HEK293 (cell line): Measurements from ENCODE around the gene PAIP1.
A peak's percentile ranks its signal among the peaks of the same experiment; 100 is the strongest.
"Not testable (repeated sequence)": the region's sequence is repeated elsewhere in the genome, so short reads cannot be mapped to it uniquely, and the experiment has no call there.

ENCODE experiments used
- CTCF ChIA-PET: fragments of 350-600 bp; formaldehyde crosslinking; extraction: SDS; loops from one replicate; lab custom pipeline; 2021; ENCODE audit warnings: antibody characterized with exemption; lab: Yijun Ruan, JAX
- POLR2A ChIA-PET: fragments of 300-600 bp; formaldehyde crosslinking; extraction: SDS; loops from one replicate; lab custom pipeline; 2020; ENCODE audit warnings: antibody characterized with exemption, inconsistent platforms; lab: Yijun Ruan, JAX
- H3K27ac ChIP-seq: fragments of 200-500 bp; sonication (Bioruptor generic); 2 replicates; pipeline ENCODE4 v1.5.1; 2014; ENCODE audit warnings: low read depth, low read length, control low read depth, inconsistent platforms; ENCODE audit errors: extremely low read depth
- H3K36me3 ChIP-seq, 2 experiments: fragments of 200-500 bp in 1 of 2; sonication (Bioruptor generic) in 1 of 2; 1 replicate in 1 of 2; 2 replicates in 1 of 2; pipeline ENCODE4 v1.5.1; 2014 to 2017; ENCODE audit warnings: inconsistent platforms in 2 of 2, low read length in 2 of 2; ENCODE audit not compliant: control insufficient read depth in 2 of 2, insufficient read depth in 1 of 2
- H3K4me1 ChIP-seq: fragments of 200-500 bp; sonication (Bioruptor generic); 2 replicates; pipeline ENCODE4 v1.5.1; 2014; ENCODE audit warnings: mild to moderate bottlenecking, low read length, inconsistent platforms; ENCODE audit not compliant: control insufficient read depth, insufficient read depth
- H3K4me3 ChIP-seq: 2 replicates; pipeline ENCODE4 v1.5.1; 2011; ENCODE audit warnings: low read depth, mild to moderate bottlenecking, control low read depth, low read length, moderate library complexity
- H3K9me3 ChIP-seq: fragments of 200-500 bp; sonication (Bioruptor generic); 2 replicates; pipeline ENCODE4 v1.5.1; 2014; ENCODE audit warnings: low read depth, low read length, inconsistent platforms; ENCODE audit not compliant: control insufficient read depth, insufficient read depth
- BCL6B ChIP-seq: fragments of 450-650 bp; formaldehyde crosslinking; IDR thresholded peaks from 2 replicates; pipeline ENCODE4 v1.5.1; 2017; ENCODE audit warnings: missing biosample characterization, missing genetic modification characterization
- EGR2 ChIP-seq: fragments of 450-650 bp; formaldehyde crosslinking; IDR thresholded peaks from 2 replicates; pipeline ENCODE4 v1.5.1; 2016; ENCODE audit warnings: low read depth, missing biosample characterization, missing genetic modification characterization
- IKZF3 ChIP-seq: fragments of 450-650 bp; IDR thresholded peaks from 2 replicates; pipeline ENCODE4 v1.5.0; 2018; ENCODE audit warnings: missing biosample characterization, mild to moderate bottlenecking, missing genetic modification characterization, moderate library complexity
- KLF9 ChIP-seq: fragments of 450-650 bp; formaldehyde crosslinking; IDR thresholded peaks from 2 replicates; pipeline ENCODE4 v1.5.1; 2016; ENCODE audit warnings: missing biosample characterization, missing genetic modification characterization, low read depth
- PATZ1 ChIP-seq: fragments of 450-650 bp; formaldehyde crosslinking; IDR thresholded peaks from 2 replicates; pipeline ENCODE4 v1.5.1; 2016; ENCODE audit warnings: missing biosample characterization, missing genetic modification characterization
- SALL2 ChIP-seq: fragments of 450-650 bp; formaldehyde crosslinking; IDR thresholded peaks from 2 replicates; pipeline ENCODE4 v1.5.0; 2017; ENCODE audit warnings: missing biosample characterization, mild to moderate bottlenecking, missing genetic modification characterization, borderline replicate concordance
- SP2 ChIP-seq: fragments of 450-650 bp; formaldehyde crosslinking; IDR thresholded peaks from 2 replicates; pipeline ENCODE4 v1.5.1; 2016; ENCODE audit warnings: missing biosample characterization, missing genetic modification characterization
- SP3 ChIP-seq: fragments of 450-650 bp; formaldehyde crosslinking; IDR thresholded peaks from 2 replicates; pipeline ENCODE4 v1.5.1; 2016; ENCODE audit warnings: missing biosample characterization, missing genetic modification characterization
- YY1 ChIP-seq: fragments of 450-650 bp; formaldehyde crosslinking; IDR thresholded peaks from 2 replicates; pipeline ENCODE4 v1.5.1; 2018; ENCODE audit warnings: missing biosample characterization, missing genetic modification characterization
- ZBTB10 ChIP-seq: fragments of 450-650 bp; formaldehyde crosslinking; IDR thresholded peaks from 2 replicates; pipeline ENCODE4 v1.5.1; 2016; ENCODE audit warnings: missing biosample characterization, missing genetic modification characterization
- ZBTB20 ChIP-seq: fragments of 450-650 bp; formaldehyde crosslinking; IDR thresholded peaks from 2 replicates; pipeline ENCODE4 v1.5.1; 2016; ENCODE audit warnings: missing biosample characterization, missing genetic modification characterization
- ZBTB8A ChIP-seq: fragments of 450-650 bp; formaldehyde crosslinking; IDR thresholded peaks from 2 replicates; pipeline ENCODE4 v1.5.1; 2016; ENCODE audit warnings: missing biosample characterization, missing genetic modification characterization
- ZEB2 ChIP-seq: fragments of 450-650 bp; formaldehyde crosslinking; IDR thresholded peaks from 2 replicates; pipeline ENCODE4 v1.5.1; 2016; ENCODE audit warnings: missing biosample characterization, missing genetic modification characterization
- ZFP37 ChIP-seq: fragments of 450-650 bp; formaldehyde crosslinking; IDR thresholded peaks from 2 replicates; pipeline ENCODE4 v1.5.1; 2016; ENCODE audit warnings: missing biosample characterization, missing genetic modification characterization
- ZFP41 ChIP-seq: fragments of 450-650 bp; formaldehyde crosslinking; IDR thresholded peaks from 2 replicates; pipeline ENCODE4 v1.5.1; 2016; ENCODE audit warnings: missing biosample characterization, missing genetic modification characterization, borderline replicate concordance
- ZNF114 ChIP-seq: fragments of 450-650 bp; formaldehyde crosslinking; IDR thresholded peaks from 2 replicates; pipeline ENCODE4 v1.5.0; 2017; ENCODE audit warnings: missing biosample characterization, missing genetic modification characterization
- ZNF184 ChIP-seq: fragments of 450-650 bp; IDR thresholded peaks from 2 replicates; pipeline ENCODE4 v1.5.1; 2018; ENCODE audit warnings: missing biosample characterization, mild to moderate bottlenecking, missing genetic modification characterization
- ZNF335 ChIP-seq: fragments of 450-650 bp; formaldehyde crosslinking; conservative IDR thresholded peaks from 2 replicates; pipeline ENCODE4 v1.5.1; 2016; ENCODE audit warnings: missing biosample characterization, missing genetic modification characterization
- ZNF350 ChIP-seq: fragments of 450-650 bp; formaldehyde crosslinking; IDR thresholded peaks from 2 replicates; pipeline ENCODE4 v1.5.0; 2017; ENCODE audit warnings: missing biosample characterization, mild to moderate bottlenecking, missing genetic modification characterization
- ZNF449 ChIP-seq: fragments of 450-650 bp; formaldehyde crosslinking; IDR thresholded peaks from 2 replicates; pipeline ENCODE4 v1.5.1; 2017; ENCODE audit warnings: missing biosample characterization, mild to moderate bottlenecking, missing genetic modification characterization, moderate library complexity
- ZNF501 ChIP-seq: fragments of 450-650 bp; formaldehyde crosslinking; IDR thresholded peaks from 2 replicates; pipeline ENCODE4 v1.5.1; 2016; ENCODE audit warnings: missing biosample characterization, missing genetic modification characterization
- ZNF561 ChIP-seq: fragments of 450-650 bp; IDR thresholded peaks from 2 replicates; pipeline ENCODE4 v1.5.1; 2018; ENCODE audit warnings: missing biosample characterization, missing genetic modification characterization, borderline replicate concordance
- ZNF596 ChIP-seq: fragments of 450-650 bp; IDR thresholded peaks from 2 replicates; pipeline ENCODE4 v1.5.0; 2018; ENCODE audit warnings: missing biosample characterization, mild to moderate bottlenecking, missing genetic modification characterization, moderate library complexity
- ZNF600 ChIP-seq: fragments of 450-650 bp; formaldehyde crosslinking; IDR thresholded peaks from 2 replicates; pipeline ENCODE4 v1.5.1; 2016; ENCODE audit warnings: missing biosample characterization, missing genetic modification characterization
- ZNF626 ChIP-seq: fragments of 450-650 bp; sonication (Bioruptor Pico); formaldehyde crosslinking; IDR thresholded peaks from 2 replicates; pipeline ENCODE4 v1.5.1; 2018; ENCODE audit warnings: missing biosample characterization, missing genetic modification characterization, inconsistent platforms
- ZNF76 ChIP-seq: fragments of 450-650 bp; formaldehyde crosslinking; IDR thresholded peaks from 2 replicates; pipeline ENCODE4; 2016; ENCODE audit warnings: low read depth, missing biosample characterization, missing genetic modification characterization, borderline replicate concordance
- ZNF768 ChIP-seq: fragments of 450-650 bp; formaldehyde crosslinking; IDR thresholded peaks from 2 replicates; pipeline ENCODE4 v1.5.1; 2018; ENCODE audit warnings: missing biosample characterization, mild to moderate bottlenecking, missing genetic modification characterization

PAIP1 gene

GRCh38 chr5:43556607-43556856 is 345 bp downstream of the PAIP1 start:
- H3K9me3 ChIP-seq: not testable (repeated sequence)
- Histone ChIP-seq H3K4me3 (peak overlapping the region; percentile 100), H3K27ac (peak overlapping the region; percentile 97), H3K36me3 (peaks cover 34 to 38% of the 10 kb centered on the region in 2 experiments), H3K4me1 (peaks cover 18% of the 10 kb centered on the region; the same call in 1 of the 2 replicates)
- CTCF ChIA-PET: interaction anchor here (0.6 to 2.4 kb wide), 2 partner anchors 74 to 103 kb away, joined by 3 to 12 read pairs; no protein-coding TSS in a partner anchor
- POLR2A ChIA-PET: interaction anchor here (1.6 to 2.3 kb wide), 2 partner anchors 46 to 72 kb away, joined by 6 to 15 read pairs; partner anchors contain the start of genes NNT and TMEM267
- TF ChIP-seq YY1 (tag by site-specific recombination) (0 out of 2 replicates have a peak, but pooled peaks have one; percentile 45), ZNF76 (tag by site-specific recombination) (peak; percentile 56; the same call in 1 of the 2 replicates), ZNF600 (tag by site-specific recombination) (0 out of 2 replicates have a peak, but pooled peaks have one; percentile 2), KLF9 (tag by site-specific recombination) (peak; percentile 14; the same call in 1 of the 2 replicates), SP3 (tag by site-specific recombination) (peak; percentile 57; the same call in 1 of the 2 replicates), SP2 (peak; percentile 65)

GRCh38 chr5:43555895-43556606 is 826 bp downstream of the PAIP1 start:
- H3K4me1 ChIP-seq: peaks cover 18% of the 10 kb centered on the region; the same call in 1 of the 2 replicates
- CTCF ChIA-PET: interaction anchor here (0.6 to 2.4 kb wide), 4 partner anchors 32 to 170 kb away, joined by 3 to 12 read pairs (median 4); no protein-coding TSS in a partner anchor
- H3K27ac ChIP-seq: peak overlapping the region; percentile 97
- H3K4me3 ChIP-seq: peak overlapping the region; percentile 100
- H3K36me3 ChIP-seq: peaks cover 39 to 42% of the 10 kb centered on the region in 2 experiments
- H3K9me3 ChIP-seq: no peaks in the 10 kb centered on the region
- POLR2A ChIA-PET: interaction anchor here (0.8 to 2.3 kb wide), 4 partner anchors 41 to 131 kb away, joined by 3 to 15 read pairs (median 6); partner anchors contain the start of genes C5orf34, NNT and TMEM267
- TF ChIP-seq ZNF501 (tag by site-specific recombination) (0 out of 2 replicates have a peak, but pooled peaks have one; percentile 27), ZFP37 (tag by site-specific recombination) (peak; percentile 55; the same call in 1 of the 2 replicates), ZNF768 (tag by site-specific recombination) (no peak), ZFP41 (no peak), ZBTB10 (tag by site-specific recombination) (peak; percentile 65; the same call in 1 of the 2 replicates), ZNF184 (tag by site-specific recombination) (no peak), BCL6B (peak; percentile 96), ZNF114 (tag by site-specific recombination) (no peak), ZNF626 (no peak), SP3 (tag by site-specific recombination) (no peak), ZBTB20 (tag by site-specific recombination) (peak; percentile 97), IKZF3 (no peak), ZNF335 (tag by site-specific recombination) (peak; percentile 85), ZNF449 (tag by site-specific recombination) (no peak), ZNF561 (no peak), ZNF350 (tag by site-specific recombination) (no peak), PATZ1 (tag by site-specific recombination) (peak; percentile 61), ZNF596 (tag by site-specific recombination) (no peak), SALL2 (tag by site-specific recombination) (no peak), EGR2 (tag by site-specific recombination) (no peak), ZEB2 (tag by site-specific recombination) (peak; percentile 33; the same call in 1 of the 2 replicates), ZBTB8A (tag by site-specific recombination) (peak; percentile 21; the same call in 1 of the 2 replicates)
